GM20431 (cell line): ENCODE measurements around the gene POTEC.
"Not testable (repeated sequence)": the region's sequence is repeated elsewhere in the genome, so short reads cannot be mapped to it uniquely, and the experiment has no call there.

Experiments
- in situ Hi-C: fragments of 300-500 bp; cut with MseI, MboI; formaldehyde crosslinking; loops from one replicate; pipeline ENCODE4 v1.15.0; 2020; ENCODE audit warnings: low sequenced_read_pairs; ENCODE audit not compliant: unreplicated experiment

POTEC gene

DNA sequence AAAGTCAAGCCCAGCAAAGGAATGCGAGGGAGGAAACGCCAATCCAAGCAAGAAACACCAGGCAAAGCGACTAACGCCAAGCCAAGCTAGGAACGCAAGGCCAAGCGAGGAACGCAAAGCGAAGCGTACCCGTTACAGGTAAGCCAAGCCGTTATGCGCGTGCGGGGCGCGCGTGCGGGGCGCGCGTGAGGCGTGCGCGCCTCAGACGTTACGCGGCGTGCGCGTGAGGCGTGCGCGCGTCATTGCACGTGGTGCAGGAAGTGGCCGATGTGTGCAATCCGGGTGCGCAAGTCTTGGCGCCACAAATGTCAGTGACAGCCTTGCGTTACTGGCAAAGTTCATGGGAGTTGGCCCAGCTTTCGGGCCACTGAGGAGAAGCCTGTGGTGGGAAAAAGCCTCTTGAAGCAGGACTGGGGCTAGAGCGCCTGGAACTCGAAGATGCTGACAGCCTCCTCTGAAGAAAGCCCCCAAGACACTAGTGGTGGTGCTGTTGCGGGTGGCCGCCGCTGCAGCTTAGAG is at the start of gene POTEC:
Gene POTEC, minus strand, starts transcription at position 155 of the 519 bp plus-strand sequence. CDS start 454 bp downstream, outside the sequence.
- in situ Hi-C loops = not testable (repeated sequence)

DNA sequence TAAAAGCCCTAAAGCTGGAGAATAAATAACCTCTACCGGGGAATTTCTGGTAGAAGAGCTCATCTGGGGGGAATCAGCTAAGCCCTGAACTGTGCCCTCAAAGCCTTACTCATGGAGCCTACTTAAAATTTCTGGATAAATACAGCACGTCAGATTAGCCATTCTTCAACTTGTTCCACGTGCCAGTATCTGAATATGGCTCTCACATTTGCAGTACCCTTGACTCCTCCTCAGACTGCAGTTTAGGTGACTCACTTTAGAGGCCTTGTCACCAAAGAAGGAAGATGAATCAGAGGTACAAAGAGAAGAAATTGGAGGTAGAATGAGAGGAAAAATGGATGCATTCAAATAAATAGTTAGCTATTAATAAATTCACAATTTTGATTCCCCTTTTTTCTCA is 34.6 kb upstream of the POTEC start:
- in situ Hi-C loops = no loop called here

DNA sequence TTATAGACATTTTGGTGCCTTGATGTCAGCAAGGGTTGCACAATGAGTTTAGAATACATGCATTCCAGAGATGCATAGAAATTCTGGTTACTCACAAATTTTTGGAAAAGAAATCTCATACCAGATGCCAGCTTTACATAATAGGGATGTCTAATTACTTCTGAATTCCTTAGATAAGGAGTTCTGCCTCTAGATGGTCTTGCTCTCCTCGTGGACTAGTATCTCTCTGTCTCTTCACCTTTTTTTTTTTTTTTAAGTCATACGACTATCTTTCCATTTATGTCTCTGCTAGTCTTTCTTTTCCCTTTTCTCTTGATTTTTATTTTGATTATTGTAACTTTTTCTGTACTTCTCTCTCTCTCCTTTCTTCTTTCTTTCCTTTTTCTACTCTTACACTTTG is 16.1 kb upstream of the POTEC start:
- in situ Hi-C loops = not testable (repeated sequence)

DNA sequence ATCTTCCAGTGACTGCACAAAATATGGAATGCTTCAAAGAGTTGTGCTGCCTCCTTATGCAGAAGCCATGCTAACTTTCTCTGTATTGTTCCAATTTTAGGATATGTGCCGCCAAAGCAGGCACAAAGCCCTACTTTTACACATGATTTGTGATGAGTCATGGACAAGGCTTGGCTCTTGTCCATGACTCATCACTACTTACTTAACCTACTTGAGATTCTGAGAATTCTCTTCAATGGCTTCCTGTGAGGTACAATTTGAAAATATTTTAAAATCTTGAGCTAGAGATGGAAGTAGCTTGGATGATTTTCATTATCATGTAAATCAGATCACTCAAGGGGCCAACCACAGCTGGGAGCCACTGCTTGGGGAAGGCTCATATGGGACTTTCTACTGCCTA is 11.7 kb downstream of the POTEC start:
- in situ Hi-C loops = not testable (repeated sequence)

DNA sequence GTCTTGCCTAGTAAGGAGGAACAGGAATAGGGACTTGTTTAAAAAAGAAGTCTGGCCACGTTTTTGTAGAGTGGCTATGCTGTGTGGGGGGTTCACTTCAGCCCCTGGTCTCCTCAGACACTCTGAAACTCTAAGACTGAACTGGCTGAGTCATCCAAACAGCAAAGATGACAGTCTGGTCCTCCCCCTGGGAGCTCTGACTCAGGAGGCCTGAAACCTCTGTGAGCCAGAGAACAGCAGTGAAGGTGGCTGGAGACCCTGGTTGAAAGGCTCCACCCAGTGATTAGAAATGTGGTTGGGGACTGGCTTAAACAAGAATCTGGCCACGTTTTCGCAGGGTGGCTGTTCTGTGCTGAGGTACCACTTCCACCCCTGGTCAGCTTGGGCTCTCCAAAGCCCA is 32.7 kb downstream of the POTEC start:
- in situ Hi-C loops = not testable (repeated sequence)

DNA sequence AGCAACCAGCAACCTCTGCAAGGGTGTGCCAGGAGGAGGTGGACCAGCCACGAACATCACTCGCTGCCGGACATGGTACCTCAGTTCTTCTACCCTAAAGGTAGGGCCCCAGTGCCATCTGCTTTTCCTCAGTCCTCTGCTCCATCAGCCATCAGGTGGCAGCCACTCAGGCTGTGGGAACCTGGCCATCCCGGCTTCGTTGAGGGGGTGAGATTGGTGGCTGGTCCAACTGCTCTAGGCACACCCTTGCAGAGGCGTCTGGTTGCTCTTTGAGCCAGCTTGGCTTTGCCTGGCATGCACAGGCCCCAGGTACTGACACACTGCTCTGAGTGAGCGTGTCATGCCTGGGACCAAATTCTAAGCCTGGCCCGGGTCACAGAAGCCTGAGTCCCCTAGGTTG is 39.7 kb downstream of the POTEC start:
- in situ Hi-C loops = not testable (repeated sequence)

DNA sequence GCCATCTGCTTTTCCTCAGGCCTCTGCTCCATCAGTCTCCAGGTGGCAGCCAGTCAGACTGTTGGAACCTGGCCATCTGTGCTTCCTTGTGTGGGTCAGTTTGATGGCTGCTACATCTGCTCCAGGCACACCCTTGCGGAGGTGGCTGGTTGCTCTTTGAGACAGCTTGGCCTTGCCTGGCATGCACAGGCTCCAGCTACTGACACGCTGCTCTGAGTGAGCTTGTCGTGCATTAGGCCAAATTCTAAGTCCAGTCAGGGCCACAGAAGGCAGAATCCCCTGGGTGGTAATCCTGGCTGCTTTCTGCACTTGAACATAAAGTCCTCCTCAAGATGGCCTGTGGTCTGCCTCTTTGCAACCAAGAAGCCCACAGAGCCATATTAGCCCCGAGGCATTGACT is 41.5 kb downstream of the POTEC start:
- in situ Hi-C loops = not testable (repeated sequence)

DNA sequence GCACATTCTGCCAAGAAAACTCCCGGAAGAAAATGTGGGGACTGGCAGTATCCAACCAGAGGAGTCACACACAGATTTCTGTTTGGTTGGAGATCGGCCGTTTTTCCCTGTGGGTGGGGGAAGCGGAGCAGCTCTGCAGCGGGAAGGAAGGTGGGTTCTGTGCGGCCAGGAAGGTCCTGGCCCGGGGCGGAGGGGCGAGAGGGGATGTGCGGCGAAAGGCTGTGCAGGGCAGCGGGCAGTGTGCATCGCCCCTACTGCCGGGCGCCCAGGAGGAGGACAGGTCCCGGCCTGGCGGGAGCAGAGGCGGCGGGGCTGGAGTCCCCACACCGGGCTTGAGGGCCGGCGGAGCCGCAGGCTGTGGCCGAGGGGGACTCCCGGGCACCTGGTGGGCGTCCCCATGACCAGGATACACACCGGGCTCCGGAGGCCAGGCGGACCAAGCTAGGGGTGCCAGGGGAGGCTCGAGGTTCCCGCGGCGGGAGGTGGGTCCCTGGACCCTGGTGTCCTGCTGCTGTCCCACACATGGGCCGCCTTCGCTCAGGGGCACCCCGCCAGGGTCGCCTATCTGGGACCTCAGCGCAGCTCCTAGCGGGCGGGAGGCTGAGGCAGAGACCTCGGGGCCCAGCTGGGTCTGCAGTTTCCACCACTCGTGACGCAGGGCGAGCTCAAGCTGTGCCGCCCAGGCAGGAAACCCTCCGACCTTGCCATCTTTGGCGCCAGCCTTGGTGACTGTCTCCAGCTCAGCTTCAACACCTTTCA is 54.0 kb downstream of the POTEC start:
- in situ Hi-C loops = not testable (repeated sequence)

DNA sequence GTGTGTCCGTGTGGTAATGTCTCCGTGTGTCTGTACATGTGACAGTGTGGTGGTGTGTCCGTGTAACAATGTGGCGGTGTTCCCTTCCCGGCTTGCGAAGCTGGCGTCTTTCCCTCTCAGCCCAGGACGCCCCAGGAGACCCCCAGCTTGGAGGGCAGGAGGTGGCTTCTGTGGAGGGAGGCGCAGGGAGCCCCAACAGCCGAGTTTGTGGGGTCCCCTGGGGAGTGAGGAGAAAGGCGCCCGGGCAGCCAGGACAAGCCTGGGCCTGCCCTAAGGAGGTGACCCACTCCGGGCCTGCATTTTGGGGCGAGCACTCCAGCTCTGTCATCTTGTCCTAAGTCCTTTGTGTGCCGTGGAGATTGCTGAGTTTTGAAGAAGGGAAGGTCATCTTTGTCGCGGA is 54.6 kb downstream of the POTEC start:
- in situ Hi-C loops = not testable (repeated sequence)

DNA sequence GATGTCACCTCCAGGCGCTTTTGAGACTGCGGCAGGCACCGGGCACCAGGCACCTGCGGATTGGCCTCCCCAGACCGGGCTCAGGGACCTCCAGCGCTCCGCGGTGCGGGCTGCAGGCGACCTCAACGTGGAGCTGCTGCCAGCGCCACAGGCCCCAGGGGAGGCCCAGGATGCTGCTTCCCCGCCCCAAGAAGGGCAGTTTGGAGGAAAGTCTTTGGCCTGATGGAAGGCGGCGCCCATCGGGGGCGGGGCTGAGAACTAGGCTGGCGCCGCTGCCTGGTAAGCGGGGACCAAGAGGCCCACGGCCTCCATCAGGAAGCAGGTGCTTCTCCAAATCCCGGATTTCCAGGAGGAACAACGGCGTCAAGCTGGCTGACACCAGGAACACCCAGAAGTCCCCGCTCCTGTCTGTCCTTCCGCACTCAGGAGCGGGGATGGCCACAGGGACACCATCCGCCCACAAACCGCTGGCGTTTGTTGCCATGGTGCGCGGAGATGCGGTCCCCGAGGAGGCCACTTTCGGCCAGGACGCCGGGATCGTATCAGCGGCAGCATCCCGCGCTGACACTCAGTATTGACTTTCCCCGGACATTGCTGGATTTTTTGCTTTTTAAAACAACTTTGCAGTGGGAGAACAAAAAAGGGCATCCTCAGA is 56.3 kb downstream of the POTEC start:
- in situ Hi-C loops = not testable (repeated sequence)

DNA sequence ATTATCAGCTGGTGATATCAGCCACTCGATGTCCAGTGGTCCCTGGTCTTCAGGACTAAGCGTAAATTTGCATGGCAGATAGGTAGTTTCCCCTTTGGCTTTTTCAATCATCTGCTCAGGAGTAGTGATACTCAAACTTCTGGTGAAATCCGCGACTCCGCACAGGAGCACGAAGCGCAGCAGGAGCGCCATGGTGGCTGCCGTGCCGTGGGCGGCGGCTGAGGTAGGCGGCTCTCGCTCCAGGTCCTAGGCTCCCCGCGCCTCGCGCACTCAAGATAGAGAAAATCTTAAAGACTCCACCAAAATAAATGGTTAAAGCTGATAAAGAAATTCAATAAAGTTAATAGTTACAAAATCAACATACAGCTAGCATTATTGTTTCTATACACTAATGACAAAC is 64.3 kb downstream of the POTEC start:
- in situ Hi-C loops = not testable (repeated sequence)

DNA sequence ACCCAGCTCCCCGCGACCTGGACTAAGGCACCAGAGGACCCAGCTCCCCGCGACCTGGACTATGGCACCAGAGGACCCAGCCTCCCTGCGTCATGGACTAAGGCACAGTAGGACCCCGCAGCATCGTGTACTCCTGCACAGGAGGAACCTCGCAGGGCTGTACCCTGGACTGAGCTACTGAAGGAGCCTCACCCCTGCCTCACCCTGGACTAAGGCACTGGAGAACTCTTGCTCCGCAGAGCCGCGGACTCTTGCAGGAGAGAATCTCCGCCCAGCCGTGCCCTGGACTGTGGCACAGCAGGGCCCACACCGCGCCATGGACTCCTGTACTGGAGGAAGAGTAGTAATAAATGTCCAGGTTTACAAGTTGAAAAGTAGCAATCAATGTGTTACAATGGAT is 67.9 kb downstream of the POTEC start:
- in situ Hi-C loops = not testable (repeated sequence)

DNA sequence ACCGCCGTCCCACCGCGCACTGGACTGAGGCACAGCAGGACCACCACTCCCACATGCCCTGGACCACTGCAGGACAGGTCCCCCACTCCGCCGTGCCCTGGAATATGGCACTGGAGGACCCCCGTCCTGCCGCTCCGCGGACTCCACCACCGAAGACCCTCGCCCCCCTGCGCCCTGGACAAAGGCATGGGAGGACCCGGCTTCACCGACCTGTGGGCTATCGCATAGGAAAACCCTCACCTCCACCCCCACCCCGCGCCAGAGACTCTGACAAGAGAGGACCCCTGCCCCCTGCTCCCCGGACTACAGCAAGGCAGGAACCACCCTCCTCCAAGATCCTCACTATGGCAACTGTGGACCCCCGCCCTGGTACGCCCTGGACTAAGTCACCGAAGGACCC is 68.6 kb downstream of the POTEC start:
- in situ Hi-C loops = not testable (repeated sequence)

DNA sequence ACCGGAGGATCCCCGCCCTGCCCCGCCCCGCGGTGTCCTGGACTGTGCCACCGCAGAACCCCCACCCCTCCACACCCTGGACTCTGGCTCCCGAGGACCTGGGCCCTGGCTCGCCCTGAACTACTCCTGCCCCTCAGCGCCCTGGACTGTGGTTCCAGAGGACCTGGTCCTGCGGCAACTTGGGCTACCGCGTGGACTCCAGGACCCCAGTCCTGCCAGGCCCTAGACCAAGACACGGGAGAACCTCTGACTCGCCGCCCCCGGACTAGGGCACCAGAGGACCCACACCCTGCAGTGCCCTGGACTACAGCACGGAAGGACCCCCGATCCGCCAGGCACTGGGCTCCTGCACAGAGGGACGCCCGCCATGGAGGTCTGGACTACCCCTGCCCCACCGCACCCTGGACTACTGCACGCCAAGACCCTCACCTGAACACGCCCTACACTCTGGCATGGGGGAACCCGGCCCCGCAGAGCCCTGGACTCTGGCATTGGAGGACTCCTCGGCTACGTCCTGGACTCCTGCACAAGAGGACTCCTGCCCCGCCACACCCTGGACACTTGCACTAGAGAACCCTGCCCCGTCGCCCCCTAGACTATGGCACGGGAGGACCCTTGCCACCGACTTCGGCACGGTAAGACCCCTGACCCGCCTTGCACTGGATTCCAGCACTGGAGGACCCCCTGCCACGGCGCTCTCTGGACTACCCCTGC is 69.2 kb downstream of the POTEC start:
- in situ Hi-C loops = not testable (repeated sequence)

DNA sequence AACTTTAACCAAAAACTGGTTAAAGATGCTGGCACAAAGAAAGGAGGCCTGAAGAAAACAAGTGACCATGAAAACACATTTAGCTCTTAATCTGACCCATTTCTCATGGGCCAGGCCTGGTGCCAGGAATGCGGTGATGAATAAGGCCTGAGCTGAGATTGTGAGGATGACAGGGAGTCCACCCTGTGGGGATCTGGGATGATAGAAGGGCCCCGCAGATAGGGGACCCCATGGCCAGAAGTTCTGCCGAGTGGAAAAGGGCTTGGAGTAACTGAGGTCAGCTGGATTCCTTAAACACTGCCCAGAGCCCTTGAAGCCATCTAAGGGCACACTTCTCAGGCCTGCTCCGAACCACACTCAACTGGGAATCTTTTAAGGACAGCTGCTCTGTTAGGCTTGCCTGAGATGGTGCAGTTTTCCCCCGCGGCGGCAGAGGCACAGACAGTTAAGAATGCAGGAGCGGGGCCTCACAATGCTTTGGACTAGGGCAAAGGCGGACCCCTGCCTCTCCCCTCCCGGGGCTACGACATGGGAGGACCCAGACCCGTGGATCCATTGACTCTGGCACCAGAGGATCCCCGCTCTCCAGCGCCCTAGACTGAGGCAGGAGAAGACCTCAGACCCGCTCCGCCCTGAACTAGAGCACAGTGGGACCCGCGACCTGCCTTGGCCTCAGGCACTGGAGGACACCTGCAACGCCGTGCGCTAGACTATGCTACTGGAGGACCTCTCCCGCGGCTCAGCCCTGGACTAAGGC is 70.0 kb downstream of the POTEC start:
- in situ Hi-C loops = not testable (repeated sequence)

DNA sequence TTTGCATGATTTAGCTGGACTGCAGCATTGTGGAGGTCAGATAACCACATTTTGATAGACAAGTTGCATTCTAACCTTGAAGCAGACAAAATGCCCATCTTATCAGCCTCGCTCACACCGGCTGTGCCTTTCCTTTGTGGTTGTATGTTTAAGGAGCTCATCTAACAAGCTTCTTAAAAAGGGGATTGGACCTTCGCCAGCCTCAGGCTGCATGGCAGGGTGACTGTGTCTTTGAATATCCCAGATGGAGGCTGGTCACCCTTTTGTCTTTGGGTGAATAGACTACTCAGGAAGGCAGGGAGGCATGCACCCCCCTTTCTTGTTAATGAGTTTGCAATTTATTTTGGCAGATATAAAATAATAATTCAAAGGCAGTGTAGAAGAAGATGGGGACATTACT is 72.1 kb downstream of the POTEC start:
- in situ Hi-C loops = not testable (repeated sequence)

DNA sequence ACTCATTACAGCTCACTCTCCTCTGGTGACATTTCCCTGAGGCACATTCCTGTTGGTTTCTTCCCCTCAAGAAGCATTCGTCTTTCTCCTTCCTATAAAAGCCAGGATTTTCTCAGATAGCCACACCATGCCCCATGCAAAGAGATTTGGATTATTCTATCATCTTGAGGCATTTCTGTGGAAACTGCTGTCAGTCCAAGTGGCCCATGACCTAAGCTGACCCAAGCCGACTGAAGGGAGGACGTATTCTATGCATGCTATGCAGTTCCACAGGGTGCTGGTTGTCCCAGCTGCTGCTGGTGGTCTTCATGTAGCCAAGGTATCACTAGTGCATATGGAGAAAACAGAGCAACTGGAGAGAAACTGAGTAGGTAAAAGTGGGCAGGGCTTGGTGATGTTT is 73.0 kb downstream of the POTEC start:
- in situ Hi-C loops = not testable (repeated sequence)

DNA sequence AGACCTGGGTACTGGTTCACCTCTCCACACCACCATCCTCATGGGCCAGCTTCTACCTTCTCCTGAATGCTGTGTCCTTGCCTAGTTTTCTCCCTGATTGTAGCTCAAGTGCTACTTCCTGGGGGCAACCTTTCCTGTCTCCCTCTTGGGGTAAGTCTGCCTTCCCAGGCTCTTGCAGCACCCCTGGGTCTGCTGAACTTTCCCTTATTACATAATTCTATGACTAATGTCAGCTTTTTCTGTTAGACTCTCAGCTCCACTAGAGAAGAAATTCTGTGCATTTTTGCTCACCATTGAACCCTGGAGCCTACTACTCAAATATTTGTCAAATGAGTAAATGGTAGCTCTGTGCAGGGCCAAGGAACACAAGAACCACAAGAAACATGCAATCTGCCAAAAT is 73.4 kb downstream of the POTEC start:
- in situ Hi-C loops = not testable (repeated sequence)

DNA sequence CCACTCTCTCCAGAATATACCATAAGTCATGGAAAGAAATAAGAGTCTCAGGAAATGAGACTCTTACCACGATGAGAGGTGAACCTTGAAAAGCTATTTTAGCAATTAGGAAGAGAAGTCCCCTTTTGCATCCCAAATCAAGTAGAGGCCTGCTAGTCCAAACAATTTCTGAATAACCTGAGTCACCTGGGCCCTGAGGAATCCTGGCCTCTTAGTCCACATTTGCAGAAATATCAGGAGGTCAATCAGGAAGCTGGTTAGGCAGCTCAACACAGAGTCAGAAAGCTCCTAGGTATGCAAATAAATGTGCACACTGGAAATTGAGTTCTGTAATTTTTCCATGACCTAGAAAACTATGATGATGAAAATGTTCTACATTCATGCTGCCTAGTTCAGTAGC is 77.4 kb downstream of the POTEC start:
- in situ Hi-C loops = not testable (repeated sequence)
